ENCODE results near the gene EPB41L1.

Gene EPB41L1

DNA sequence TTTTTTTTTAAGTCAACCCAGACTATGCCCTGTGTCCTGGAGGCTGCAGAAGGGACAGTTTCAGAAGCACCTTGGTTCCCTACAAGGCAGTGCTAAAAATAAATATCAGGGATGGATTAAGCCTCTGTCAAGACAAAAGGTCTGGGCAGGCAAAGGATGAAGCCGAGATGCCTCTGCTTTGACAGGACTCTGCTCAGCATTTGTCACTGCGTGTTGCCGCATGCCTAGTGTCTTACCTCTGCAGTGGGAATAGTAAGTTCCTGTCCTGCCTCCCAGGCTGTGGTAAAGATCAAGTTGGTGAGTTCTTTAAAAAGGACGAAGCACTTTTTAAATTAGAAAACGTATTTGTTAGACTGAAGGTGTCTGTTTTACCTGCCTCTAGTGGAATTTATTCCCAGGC is 96.9 kb downstream of the EPB41L1 start:
- in situ Hi-C loops (cut with MboI; ENCODE audit: low sequenced_read_pairs): no loop called here

DNA sequence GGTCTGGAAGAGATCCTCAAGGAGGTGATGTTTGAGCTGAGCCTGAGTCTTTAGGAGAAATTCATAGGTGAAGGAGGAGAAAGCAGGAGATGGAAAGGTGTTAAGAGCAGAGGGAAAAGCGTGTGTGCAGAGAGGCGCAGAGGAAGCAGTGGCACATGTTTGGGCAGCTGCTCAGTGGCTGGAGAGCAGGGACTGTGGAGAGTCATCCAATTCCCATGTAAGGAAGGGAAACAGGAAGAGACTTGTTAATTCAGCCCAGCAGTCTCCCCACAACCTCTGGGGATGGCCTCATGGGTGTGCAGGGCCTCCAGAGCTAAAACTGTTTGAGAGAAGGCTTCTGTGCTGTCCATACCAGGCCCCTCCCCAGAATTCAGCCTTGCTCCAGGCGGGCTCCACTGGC is 98.0 kb downstream of the EPB41L1 start:
- in situ Hi-C loops (cut with MboI; ENCODE audit: low sequenced_read_pairs): no loop called here

DNA sequence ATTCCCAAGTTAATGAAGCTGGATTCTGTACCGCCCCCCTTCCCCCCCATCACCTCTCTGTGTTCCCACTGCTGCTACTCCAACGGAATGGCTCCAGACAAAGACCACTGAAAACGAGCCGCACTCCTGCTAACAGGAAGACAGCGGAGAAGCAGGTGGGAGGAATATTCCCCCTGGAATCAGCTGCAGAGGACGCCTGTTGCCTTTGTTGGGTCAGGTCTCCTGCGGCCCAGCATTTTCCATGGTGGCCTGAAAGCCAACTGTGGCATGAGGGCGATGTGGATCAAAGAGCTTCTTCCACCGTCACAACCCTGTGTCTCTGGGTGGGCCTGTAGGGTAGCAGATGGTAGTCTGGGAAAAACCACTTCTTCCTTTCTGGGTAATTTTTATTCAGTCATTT is 98.5 kb downstream of the EPB41L1 start:
- in situ Hi-C loops (cut with MboI; ENCODE audit: low sequenced_read_pairs): no loop called here

DNA sequence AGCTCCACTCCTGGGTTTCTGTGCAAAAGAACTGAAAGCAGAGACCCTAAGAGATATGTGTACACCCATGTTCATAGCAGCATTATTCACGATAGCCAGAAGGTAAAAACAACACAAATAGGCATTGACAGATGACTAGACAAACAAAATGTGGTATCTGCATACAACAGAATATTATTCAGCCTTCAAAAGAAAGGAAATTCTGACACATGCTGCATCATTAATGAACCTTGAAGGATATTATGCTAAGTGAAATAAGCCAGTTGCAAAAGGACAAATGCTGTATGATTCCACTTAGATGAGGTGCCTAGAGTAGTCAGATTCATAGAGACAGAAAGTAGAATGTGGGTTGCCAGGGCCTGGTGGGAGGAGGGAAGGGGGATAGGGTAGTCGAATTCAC is 99.5 kb downstream of the EPB41L1 start:
- in situ Hi-C loops (cut with MboI; ENCODE audit: low sequenced_read_pairs): no loop called here

DNA sequence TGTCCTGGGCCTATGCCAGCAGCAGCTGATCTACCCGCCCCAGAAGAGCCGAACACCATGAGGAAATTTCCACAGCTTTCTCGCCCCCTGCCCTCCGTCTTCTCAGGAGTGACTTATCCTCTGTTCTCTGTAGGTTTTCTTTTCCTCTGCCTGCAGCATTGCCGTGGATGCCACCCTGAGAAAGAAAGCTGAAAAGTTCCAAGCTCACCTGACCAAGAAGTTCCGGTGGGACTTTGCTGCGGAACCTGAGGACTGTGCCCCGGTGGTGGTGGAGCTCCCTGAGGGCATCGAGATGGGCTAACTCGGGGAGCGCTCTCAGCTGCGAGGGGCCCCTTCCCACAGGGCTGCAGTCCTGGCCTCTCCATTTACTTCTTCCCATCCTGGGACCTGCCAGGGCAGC is 100.9 kb downstream of the EPB41L1 start:
- in situ Hi-C loops (cut with MboI; ENCODE audit: low sequenced_read_pairs): no loop called here

DNA sequence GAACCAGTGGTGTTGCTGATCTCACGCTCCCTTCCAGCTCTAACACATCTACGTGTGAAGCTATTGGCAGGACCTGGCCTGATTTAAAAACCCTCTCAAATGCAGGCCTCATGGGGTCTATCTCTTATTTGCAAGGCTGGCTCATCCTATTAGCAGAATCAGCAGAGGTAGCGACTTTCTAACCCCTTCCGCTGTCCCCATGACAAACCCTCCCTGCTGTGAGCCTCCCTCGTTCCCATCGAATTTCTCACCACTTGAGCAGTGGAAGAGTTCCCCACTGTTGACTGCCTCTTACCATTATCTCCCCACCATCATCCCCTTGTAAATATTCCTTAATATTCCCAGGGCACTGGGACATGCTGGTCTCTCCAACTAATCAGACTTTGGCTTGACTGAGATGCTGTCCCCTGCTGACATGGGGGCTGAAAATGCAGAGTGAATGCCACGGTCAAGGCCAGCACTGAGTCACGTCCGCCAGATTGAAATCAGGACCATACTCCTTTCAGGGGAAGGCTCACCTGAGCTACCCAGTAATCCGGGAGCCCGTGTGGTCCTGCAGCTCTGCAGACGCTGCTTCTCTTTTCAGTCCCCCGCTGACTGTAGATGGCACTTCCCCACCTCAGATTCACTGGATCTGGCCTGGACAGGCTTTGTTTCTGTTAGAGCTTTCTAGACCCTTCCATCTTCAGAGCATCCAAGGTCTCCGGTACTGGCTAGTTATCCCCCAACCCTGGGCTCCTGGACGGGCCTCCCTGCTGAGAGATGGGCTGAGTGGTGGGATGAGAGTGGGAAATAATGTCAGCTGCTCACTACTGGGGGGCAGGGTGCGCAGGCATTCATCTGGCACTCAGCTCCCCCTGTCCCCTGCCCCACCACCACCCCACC is 104.9 kb downstream of the EPB41L1 start:
- in situ Hi-C loops (cut with MboI; ENCODE audit: low sequenced_read_pairs): no loop called here

DNA sequence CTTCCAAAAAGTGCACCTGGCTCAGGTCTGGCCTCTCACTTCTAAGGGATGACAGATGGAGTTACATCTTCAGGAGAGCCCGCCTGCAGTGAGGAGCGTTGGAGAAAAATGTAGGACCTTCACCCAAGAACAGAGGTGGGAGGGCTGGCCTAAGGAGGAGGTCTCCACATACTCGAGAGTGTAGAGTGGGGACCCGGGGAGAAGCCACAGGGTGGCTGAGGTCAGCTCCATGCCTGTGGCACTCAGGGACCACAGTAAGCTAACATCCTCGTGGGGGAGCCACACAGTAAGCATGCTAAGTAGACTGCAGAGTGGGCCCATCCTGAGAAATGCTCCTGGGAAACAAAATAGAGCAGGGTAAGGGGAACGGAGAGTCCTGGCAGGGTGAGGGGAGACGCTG is 105.8 kb downstream of the EPB41L1 start:
- in situ Hi-C loops (cut with MboI; ENCODE audit: low sequenced_read_pairs): no loop called here

DNA sequence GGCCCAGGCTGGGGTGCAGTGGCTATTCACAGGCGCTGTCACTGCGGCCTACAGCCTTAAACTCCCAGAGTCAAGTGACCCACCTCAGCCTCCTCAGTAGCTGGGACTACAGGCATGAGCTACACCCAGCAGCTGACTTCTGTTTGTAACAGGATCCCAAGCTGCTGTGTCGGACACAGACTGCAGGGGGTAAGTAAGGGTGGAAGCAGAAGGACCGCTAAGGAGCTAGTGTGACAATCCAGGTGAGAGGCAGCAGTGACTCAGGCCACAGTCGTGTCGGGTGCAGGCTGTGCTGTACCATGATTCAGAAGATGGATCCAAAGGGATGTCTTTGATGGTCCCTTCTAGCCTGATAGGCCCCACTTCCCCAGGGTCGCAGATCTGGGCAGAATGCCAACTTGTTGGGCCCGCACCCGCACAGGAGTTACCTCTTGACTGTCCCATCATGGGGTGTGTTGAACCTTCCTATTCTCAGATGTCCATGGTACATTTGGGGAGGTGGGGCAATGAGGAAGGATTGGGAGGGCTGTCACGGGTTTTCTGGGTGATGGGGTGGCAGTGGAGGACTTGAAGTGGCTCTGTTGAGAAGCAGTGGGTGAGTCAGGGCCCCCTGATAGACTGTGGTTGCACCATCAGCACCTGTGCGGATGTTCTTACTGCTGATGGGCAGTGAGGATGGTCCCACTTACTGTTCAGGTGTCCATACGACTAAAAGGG is 107.0 kb downstream of the EPB41L1 start:
- in situ Hi-C loops (cut with MboI; ENCODE audit: low sequenced_read_pairs): no loop called here

DNA sequence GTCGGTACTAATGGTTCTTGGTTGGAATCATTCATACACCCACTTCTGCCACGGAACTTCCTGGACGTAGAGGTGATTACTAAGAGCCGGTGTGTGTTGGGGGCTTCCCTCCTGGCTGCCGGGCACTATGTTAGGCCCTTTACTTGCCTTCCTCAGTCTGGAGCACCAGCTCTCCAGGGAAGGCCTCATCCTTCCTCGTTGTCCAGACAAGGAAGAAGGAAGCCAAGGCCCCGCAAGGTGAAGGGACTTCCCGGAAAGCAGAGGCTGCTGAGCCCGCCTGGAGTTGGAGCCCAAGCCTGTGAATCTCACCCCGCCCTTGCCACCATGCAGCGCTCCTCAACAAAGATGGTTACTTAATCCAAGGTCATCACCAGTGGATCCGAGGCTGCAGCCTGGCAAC is 107.9 kb downstream of the EPB41L1 start:
- in situ Hi-C loops (cut with MboI; ENCODE audit: low sequenced_read_pairs): no loop called here

DNA sequence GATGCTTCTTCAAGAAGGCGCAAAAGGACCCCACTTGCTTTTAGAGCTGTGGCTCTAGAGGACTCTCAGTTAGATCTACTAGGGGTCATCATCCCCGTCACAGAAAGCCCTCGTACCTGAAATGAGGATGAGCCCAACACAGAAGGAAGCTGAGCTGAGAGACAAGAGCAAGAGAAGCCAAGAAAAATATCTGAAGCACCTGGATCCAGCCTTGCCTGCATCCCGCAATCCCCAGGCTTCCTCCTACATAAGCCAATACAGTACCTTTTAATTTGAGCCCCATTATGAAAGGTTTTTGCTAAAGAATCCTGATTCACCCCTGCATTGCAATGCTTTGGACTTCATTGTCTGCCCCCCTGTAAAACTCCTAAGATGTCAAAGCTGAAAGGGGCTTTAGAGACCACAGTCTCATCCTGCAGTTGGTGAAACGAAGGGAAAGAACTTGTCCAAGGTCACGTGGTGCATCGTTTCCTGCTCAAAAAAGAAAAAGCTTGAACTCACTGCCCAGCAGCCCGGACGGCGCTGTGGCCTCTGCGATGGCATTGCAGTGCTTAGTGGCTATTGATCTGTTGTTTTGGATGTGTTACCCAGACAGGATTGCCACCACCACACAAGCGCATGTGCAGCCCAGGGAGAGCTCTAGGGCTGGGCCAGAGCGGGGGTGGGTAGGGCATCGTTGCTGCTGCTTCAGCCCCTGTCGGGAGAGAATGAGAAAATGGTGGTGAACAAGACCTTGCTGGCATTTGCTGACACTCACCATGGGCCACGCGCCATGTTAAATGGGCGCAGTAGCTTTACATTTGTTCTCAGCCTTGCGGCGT is 110.1 kb downstream of the EPB41L1 start:
- in situ Hi-C loops (cut with MboI; ENCODE audit: low sequenced_read_pairs): no loop called here

DNA sequence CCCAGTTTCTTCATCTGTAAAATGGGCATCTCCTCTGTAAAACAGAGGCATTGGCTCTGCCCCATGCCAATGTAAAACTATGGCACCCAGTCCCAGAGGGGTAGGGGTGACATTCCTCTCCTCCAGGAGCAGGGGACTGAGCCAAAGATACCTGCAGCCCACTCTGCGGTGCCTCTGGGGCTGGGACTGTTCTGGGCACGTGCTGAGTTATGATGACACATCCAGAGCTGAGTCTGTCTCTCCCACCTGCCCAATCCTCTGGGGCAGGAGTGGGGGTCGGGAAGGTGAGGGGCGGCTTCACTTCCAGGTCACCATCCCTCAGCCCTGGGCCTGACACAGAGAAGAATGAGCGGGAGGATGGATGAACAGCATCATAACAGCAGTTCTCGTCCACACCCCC is 111.6 kb downstream of the EPB41L1 start:
- in situ Hi-C loops (cut with MboI; ENCODE audit: low sequenced_read_pairs): no loop called here

DNA sequence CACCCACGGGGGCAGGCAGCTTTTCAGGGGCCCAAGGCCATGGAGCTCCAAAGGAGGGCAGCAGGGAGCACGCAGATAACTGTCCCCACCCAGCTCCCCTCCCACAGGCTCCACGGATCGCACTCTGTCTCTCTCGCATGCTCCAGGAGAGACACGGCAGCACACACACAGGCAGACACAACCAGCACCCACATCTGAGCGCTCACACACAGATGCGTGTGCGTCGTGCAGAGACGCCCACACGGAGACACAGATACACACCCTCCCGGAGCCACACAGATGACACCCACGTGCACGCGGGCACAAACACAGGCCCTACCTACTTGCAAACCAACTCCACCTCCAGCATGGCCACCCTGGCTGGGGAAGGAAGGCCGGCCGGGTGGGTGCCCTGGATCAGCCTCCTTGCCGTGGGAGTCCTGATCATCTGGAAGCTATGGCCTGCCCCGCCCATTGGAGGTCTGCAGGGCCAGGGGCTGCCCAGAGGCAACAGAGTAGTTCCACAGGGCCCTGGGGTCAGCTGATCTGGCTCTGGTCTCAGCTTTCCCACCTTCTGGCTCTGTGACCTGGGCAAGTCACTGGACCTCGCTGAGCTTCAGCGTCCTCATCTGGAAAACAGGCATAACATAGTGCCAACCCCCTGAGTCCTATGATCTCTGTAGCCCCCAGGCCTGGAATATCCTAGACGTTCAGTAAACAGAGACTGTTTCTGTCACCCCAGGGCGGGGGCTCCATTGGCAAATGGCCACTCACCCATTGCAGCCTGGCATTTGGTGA is 113.3 kb downstream of the EPB41L1 start:
- in situ Hi-C loops (cut with MboI; ENCODE audit: low sequenced_read_pairs): no loop called here

DNA sequence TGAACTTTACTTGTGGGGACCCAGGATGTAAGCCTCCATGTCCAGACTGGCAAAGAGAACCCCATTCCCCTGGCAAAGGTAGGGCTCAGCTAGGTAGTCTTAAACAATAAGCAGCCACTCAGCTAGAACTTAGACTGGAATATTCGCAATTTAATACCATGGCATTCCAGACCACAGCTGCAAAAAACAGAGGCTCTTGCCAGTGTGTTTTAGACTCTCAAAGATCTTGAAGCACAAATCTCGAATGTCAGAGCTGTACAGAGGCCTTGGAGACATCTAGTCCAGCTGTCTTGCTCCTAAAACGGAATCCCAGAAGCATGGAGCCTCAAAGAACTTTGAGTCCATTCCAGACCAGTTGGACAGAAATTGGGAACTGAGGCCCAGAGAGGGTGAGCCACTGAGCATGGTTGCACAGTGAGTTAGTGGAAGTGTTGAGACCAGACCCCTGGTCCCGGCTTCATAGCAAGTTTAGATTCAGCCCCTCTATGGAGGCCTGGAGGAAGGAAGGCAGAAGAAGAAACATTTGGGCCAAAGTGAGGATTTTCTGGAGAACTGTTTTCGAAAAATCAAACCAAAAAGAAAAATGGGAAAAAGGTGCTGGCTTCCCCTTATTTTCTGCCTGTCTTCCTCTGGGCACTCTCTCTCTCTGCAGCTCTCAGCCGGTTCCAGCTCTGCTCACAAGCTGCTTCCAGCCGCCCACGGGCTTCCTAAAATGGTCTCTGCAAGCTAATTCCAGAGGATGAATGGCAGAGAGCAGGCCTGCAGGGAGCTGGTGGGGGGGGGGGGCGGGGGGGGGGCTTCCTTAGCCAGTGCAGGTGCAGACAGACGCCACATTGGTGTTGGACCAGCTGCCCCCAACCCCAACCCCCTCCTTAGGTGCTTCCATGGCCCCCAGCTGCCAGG is 114.2 kb downstream of the EPB41L1 start:
- in situ Hi-C loops (cut with MboI; ENCODE audit: low sequenced_read_pairs): no loop called here

DNA sequence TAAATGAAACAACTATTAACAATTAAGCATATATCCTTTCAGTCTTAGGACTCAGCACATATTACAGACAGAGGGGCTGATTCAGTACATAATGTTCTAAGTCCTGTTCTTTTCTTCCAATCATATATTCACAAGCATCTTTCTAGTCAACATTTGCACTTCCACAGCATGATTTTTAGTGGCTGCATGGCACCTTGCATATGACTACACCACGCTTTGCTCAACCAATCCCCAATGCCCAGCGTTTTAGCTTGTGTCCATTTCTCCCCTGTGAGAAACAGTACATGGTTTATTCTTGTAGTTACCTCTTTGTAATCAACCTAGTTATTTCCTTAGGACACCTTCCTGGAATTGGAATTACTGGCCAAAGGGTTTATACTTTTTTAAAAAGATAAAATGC is 115.0 kb downstream of the EPB41L1 start:
- in situ Hi-C loops (cut with MboI; ENCODE audit: low sequenced_read_pairs): no loop called here

DNA sequence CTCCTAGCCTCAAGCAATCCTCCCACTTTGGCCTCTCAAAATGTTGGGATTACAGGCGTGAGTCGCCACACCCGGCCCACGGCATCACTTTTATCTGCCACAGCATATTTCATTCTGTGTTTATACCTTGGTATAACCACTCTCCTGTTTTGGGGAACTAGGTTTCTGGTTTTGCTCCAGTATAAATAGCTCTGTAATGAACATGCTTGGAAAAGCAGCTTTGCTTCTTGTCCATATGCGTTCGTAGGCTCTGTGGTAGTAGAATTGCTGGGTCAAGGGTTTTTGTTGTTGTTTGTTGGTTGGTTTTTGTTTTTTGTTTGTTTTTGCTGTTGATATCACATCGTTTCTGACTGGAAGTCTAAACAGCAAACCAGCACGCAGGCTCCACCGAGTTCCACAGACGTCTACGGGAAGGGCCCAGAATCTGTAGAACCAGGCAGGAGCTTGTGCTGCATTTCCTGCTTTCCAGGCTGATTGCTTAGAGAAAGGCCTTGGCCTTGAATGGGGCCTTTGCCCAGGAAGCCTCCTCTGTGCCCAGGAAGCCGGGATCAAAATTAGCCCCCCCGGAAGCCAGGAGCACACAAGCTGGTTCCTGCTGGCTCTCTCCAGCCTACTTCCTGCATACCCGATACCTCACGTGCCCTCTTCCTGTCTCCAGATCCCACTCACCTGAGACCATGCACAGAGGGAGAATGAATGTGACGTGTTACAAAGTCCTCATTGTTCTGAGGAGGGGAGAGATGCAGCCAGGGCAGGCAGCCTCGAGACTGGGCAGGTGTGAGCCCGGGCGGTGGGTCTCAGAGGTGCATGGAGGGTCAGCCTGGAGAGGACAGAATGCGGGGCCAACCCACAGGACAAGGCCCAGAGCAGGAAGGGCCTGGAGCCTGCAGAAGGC is 116.5 kb downstream of the EPB41L1 start:
- in situ Hi-C loops (cut with MboI; ENCODE audit: low sequenced_read_pairs): no loop called here

DNA sequence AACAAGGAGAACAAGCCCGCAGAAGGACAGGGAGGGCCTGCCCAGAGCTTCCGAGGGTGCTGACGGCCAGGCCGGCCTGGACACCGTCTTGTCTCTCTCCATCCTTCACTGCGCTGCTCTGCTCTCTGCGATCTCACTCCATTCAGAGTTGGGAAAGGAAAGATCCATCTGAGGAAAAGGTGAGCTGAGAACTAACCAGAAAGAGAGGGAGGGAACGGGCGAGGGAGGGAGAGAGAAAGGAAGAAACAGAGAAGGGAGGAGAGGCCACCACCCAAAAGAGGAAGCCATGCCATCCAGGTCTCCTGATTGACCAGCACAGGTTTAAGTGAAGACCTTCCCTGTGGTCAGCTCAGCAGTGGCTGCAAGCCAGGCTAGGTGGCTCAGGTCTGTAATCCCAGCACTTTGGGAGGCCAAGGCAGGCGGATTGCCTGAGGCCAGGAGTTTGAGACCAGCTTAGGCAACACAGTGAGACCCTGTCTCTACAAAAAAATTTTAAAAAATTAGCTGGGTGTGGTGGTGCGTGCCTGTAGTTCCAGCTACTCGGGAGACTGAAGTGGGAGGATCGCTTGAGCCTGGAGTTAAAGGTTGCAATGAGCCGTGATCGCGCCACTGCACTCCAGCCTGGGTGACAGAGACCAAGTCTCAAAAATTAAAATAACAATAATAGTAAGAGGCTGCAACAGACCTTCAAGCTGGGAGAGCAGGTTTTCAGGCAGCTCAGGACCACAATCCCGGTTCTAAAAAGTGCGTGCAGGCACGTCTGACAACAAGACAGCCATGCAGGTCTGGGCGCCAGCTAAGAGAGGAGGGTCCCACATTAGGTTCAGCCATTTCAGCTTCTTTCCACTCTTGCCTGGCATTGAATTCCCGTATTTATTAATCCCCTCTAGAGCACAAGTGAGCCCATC is 117.4 kb downstream of the EPB41L1 start:
- in situ Hi-C loops (cut with MboI; ENCODE audit: low sequenced_read_pairs): no loop called here

DNA sequence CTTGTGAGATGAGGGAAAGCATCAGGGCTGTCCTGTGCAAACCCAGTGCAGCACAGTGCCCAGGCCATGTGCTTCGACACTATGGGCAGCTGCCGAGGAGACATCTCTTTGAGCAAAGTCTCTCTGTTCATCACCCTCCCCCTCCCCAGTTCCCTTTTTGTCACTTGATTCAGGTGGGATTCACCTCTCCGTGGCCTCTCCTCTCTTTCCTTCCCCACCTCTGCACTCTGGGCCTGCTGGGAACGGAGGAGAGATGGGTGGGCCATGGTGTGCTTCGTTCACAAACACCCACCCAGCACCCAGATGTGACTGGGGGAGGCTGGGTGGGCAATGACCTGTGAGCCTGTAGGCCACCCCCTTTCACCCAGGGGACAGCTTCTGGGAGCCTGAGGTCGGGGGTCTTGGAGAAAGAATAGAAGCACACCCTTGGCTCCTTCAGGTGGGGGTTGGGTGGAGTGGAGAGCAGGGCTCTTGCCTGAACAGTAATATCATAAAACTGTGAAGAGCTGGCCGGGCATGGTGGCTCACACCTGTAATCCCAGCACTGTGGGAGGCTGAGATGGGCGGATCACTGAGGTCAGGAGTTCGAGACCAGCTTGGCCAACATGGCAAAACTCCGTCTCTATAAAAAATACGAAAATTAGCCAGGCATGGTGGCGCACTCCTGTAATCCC is 118.1 kb downstream of the EPB41L1 start:
- in situ Hi-C loops (cut with MboI; ENCODE audit: low sequenced_read_pairs): no loop called here
